Activated CD8-positive, alpha-beta memory T cell treated with anti-CD3 and anti-CD28 coated beads, Interleukin-2, amount 50 U/mL, for 48 hours (primary cell): Measurements from ENCODE around the gene NCAPG2.

Experiments used
- DNase-seq: peaks from one replicate; pipeline ENCODE4 v3.0.0-alpha.2; 2020

NCAPG2 gene

DNA sequence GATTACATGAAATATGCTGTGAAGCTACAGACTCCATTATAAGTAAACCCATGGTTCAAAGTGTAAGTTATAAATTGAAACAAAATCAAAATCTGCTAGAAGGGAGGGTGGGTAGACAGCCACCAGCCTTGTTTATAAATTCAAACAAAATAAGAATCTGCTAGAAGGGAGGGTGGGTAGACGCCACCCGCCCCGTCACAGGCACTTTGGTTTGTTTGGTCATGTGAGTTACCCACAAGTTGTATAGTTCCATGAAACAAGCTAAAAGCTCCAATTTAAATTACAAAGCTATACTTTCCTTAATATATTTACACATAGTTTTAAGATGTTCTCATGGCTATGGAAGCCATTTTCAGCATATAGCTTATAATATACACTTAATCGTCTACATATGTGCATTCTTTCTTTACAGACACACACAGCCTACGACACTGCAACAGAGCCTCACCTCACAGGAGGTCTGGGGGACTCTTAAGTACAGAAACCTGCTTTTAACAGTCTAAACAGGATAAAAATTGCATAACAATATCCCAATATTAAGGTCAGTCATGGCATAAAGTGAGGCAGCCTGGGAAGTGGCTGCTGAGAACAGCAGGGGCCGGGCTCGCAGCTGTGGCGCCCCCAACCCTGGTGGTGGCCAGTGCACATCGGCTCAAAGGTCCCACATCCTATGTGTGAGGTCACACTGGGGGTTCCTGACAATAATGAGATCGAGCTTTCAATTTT, 28.1 kb upstream of the NCAPG2 start:
- no peak for DNase-seq

DNA sequence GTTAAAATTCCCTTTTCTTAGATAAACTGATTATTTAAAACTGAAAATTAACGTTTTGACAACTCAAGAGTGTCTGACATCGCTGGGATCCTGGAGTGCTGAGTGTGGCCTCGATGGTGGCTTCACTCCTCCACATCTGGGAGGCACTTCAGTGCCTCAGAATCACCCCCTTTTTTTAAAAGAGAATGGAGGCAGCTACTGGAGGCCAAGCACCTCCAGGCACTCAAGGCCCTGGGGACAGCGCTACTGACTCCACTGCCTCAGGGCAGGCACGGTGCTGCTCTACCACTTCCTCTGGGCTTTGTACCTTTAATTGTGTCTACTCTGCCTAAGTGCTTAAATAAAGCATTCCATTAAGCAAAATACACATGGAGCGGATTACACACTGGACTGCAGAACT, 27.2 kb upstream of the NCAPG2 start:
- DNase-seq, result peak; percentile 30

- DNase-seq, result peak; percentile 32
These were observed 26.1 kb upstream of the NCAPG2 start for GRCh38 chr7:158730383-158731346.

DNA sequence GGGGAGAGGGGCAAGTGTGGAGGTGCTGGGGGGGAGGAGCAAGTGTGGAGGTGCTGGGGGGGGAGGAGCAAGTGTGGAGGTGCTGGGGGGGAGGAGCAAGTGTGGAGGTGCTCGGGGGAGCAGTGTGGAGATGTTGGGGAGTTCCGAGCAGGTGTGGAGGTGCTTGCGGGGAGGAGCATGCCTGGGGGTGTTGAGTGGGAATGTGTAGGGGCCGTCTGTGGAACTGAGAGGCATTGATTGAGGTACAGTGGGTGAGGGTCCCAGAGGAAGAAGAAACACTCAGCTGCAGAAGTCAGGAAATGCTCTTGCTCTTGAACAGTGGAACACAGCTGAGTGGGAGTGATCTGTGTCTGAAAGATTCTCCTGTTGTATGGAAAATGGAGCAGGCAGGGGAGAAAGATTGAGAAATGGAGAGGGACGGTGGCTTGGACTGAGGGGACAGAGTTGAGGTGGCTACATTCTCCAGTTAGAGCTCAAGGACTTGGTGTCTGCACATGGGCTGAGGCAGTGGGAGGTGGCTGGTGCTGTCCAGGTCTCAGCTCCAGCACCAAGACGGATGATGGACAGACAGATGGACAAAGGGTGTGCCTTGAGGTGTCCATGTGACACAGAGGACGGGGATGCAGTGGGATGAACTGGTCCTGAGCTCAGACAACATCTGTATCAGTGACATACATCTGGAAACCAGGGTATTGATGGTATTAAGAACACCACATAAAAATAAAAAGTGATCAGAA, 25.2 kb upstream of the NCAPG2 start:
- peak; percentile 40 for DNase-seq

DNA sequence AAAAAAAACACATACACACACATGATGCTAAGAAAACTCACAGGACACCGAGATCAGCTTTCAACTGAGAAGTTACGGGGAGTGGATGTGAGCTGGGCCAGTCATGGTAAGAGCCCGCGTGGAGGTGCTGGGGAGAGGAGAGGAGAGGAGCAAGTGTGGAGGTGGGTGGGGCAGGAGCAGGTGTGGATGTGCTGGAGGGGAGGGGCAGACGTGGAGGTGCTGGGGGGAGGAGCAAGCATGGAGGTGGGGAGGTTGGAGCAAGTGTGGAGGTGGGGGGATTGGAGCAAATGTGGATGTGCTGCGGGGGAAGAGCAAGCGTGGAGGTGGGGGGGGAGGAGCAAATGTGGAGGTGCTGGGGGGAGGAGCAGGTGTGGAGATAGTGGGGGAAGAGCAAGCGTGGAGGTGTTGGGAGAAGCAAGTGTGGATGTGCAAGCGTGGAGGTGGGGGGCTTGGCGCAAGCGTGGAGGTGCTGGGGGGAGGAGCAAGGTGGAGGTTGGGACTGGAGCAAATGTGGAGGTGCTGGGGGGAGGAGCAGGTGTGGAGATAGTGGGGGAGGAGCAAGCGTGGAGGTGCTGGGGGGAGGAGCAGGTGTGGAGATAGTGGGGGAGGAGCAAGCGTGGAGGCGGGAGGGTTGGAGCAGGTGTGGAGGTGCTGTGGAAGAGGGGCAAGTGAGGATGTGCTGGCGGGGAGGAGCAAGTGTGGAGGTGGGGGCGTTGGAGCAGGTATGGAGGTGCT, 24.5 kb upstream of the NCAPG2 start:
- DNase-seq, result peak; percentile 32

DNA sequence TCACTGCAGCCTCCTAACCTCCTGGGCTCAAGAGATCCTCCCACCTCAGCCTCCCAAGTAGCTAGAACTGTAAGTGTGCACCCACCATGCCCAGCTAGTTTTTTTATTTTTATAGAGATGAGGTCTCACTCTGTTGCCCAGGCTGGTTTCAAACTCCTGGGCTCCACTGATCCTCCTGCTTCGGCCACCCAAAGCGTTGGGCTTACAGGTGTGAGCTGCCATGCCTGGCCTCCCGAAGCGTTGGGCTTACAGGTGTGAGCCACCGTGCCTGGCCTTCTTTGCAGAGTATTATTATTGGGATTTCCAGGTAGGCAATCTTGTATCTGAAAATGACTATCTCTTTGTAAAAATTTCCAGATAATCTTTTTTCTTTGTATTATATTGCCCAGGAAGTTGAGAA, 23.1 kb upstream of the NCAPG2 start:
- DNase-seq, result peak; percentile 34

GRCh38 chr7:158726277-158726807, 21.7 kb upstream of the NCAPG2 start:
- no peak for DNase-seq

GRCh38 chr7:158725506-158725800, 20.8 kb upstream of the NCAPG2 start:
- DNase-seq, result no peak

DNA sequence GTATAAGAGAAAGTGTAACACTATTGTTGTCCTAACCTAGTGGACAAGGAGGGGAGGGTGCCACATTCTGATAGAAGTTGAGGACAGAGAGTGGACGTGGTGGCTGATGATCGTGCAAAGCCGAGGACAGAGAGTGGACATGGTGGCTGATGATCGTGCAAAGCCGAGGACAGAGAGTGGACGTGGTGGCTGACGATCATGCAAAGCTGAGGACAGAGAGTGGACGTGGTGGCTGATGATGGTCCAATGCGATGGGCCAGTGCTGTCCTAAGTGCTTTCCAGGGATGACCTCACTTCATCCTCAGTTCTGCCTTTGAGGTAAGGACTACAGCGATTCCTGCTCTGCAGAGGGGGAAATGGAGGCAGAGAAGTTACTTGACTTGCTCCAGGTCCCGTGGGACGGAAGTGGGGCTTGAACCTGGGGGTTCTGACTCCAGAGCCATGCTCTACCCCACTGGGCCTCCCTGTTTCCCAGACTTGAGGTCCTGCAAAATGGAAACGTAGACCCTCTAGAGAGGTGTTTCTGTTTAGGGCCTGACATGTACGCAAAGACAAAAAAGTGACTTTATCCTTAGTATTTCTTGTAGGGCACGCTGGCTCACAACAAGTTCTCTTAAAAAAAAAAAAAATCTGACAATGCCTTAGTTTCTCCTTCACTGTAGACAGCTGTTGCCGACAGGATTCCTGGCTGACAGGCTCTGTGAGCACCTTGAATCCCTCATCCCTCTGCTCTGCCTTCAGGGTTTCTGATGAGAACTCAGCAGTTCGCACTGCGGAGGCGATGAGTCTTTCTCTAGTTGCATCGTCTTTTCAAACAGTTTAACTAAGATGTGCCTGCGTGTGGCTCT, 20.3 kb upstream of the NCAPG2 start:
- DNase-seq, result peak; percentile 44

GRCh38 chr7:158723714-158724385, 19.2 kb upstream of the NCAPG2 start:
- DNase-seq, result peak; percentile 36

GRCh38 chr7:158723266-158723665, 18.7 kb upstream of the NCAPG2 start:
- peak; percentile 42 for DNase-seq

DNA sequence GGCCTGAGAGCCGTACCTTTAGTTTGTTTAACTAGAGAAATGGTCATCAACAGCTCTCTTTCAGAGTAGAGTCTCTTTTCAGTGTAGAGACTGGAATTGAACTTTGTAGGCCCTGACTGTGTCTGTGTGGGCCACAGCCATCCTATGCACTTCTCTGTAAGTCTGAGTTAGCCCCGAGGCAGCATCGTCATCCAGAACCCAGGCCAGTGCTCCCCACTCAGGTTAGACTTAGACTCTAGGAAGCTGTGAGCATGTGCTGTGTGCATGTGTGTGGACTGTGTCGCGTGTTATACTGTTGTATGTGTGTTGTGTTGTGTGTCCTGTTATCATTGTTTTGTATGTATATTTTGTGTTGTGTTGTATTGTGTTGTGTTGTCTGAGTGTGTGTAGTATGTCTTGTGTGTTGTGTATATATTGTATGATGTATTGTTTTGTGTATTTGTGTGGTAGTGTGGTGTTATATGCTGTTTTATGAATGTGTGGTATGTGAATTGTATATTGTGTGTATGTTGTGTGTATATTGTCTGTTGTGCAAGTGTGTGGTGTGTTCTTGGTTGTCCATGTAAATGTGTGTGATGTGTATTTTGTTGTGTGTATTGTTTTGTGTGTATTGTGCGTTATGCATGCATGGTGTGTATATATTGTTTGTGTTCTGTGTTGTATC, 18.1 kb upstream of the NCAPG2 start:
- DNase-seq, result peak; percentile 25

GRCh38 chr7:158720112-158720511, 15.5 kb upstream of the NCAPG2 start:
- DNase-seq, result no peak

DNA sequence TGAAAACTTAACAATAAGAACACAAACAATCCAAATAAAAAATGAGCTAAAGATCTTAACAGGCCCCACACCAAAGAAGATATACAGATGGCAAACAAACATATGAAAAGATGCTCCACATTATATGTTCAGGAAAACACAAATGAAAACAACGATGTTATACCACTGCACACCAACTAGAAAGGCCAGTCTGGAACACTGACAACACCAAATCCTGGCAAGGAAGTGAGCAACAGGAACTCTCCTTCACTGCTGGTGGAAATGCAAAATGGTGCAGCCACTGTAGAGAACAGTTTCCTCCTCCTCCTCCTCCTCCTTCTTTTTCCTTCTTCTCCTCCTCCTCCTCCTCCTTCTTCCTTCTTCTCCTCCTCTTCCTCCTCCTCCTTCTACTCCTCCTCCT, 12.2 kb upstream of the NCAPG2 start:
- DNase-seq, result no peak

DNA sequence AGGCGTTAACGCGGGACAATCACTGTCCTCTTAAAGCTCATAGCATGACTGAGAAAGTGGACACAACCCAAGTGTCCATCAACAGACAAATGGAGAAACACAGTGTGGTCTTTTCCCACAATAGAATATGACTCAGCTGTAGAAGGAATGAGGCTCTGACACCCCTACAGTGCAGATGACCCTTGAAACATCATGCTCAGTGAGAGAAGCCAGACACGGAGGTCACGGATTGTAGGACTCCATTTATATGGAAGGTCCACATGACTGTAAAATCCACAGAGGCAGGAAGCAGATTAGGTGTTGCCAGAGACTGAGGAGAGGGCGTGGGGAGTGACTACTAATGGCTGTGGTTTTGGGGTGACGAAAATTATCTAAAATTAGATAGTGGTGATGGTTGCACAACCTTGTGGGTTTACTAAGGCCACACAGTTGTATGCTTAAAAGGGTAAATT, 6.1 kb upstream of the NCAPG2 start:
- no peak for DNase-seq

DNA sequence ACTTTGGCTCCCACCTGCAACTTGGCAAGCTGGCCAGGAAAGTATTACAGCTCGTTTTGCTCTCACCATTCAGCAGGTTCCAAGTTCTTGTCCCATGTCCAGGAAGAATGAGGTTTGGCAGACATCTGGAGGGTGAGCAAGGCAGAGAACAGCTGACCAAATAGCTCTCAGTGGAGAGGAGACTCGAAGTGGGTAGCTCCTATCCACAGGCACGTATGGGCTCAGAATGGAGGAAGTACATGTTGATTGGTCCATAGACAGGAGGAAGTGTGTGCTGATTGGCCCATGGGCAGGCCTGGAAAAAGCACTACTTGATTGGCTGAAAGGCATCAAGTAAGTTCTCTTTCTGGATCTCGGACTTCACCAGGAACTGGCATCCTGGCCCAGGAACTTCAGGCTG, 3.0 kb upstream of the NCAPG2 start:
- DNase-seq, result no peak

DNA sequence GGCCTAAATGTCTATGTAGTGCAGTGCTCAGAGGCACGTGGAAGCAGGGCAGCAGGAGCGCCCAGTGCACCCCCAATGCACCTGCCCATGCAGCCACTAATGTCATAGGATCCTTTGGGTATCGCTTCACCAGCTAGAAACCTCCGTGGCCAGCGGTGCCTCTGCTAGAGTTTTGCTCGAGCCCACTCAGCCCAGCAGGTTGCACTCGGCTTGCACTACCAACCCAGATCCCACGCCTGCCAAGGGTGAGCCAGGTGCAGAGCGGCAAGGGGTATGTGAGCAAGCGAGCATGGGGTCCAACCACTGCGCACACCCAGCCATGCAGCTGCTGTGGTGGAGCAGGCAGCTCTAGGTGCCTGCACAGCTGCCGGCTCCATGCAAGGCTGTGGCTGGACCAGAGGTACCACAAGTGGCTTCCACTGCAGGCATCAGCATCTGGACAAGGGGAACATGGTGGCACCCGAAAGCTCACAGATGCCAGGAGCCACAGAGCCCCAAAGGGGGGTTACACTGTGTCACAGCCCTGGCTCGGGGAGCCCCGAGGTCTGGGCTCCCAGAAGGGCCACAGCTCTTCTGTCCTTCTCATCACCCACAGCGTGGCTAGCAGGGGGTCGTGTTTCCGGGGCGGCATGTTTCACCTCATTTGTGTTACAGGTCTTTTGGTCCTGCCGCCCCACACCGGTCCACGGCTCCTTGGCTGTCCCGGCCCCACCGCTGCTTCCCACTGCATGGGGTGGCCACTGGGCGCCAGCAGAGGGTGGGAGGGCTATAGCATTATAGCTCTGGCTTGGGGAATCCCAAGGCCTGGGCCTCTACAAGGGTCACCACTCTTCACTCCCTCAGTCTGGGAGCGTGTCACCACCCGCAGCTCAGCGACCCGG, 2.3 kb upstream of the NCAPG2 start:
- DNase-seq, result no peak

DNA sequence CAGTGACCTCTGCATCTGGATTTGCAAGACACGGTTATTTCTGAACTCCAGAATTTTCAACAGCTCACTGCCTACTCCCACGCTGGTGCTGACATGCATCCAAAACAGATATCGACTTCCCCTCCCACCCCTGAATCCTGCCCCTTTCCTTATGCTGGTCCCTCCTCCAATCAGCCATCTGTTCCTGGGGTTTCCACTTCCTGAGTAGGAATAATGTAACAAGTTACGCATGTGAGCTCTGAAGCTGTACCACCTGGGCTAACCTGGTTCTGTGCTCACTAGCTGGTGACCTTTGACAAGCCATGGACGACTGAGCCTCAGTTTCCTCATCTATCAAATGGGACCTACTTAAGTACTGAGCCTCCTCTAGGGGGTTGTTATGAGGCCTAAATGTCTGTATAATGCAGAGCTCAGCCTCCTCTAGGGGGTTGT, 1.7 kb upstream of the NCAPG2 start:
- no peak for DNase-seq

- no peak for DNase-seq
These were observed 738 bp upstream of the NCAPG2 start for GRCh38 chr7:158705234-158705850.
